ENCODE data around the gene P2RX1. TPM values are rescaled to one million over a fixed set of nuclear protein-coding genes. Genes with fewer than 3 reads are reported as not detected.
"Not testable (repeated sequence)": the region's sequence is repeated elsewhere in the genome, so short reads cannot be mapped to it uniquely, and the experiment has no call there.

The P2RX1 gene
- total RNA-seq, 1 donor = 31.6 TPM

GRCh38 chr17:3857261-3858105 is 58.8 kb downstream of the P2RX1 start:
- Histone ChIP-seq H3K27me3 (ENCODE audit: insufficient read depth, low read length) (no peaks in the 10 kb centered on the region), H3K9me3 (ENCODE audit: low read depth, low read length) (no peaks in the 10 kb centered on the region), H3K4me3 (ENCODE audit: low read length) (no peak overlapping the region), H3K4me1 (ENCODE audit: insufficient read depth, low read length) (no peaks in the 10 kb centered on the region)

GRCh38 chr17:3854204-3854603 is 62.1 kb downstream of the P2RX1 start:
- not testable (repeated sequence) for H3K27me3 ChIP-seq (ENCODE audit: insufficient read depth, low read length); H3K4me1 ChIP-seq (ENCODE audit: insufficient read depth, low read length); H3K9me3 ChIP-seq (ENCODE audit: low read depth, low read length); H3K4me3 ChIP-seq (ENCODE audit: low read length)

GRCh38 chr17:3852561-3852960 is 63.7 kb downstream of the P2RX1 start:
- Histone ChIP-seq H3K4me3 (ENCODE audit: low read length) (no peak overlapping the region), H3K9me3 (ENCODE audit: low read depth, low read length) (no peaks in the 10 kb centered on the region), H3K4me1 (ENCODE audit: insufficient read depth, low read length) (no peaks in the 10 kb centered on the region), H3K27me3 (ENCODE audit: insufficient read depth, low read length) (no peaks in the 10 kb centered on the region)

GRCh38 chr17:3851461-3852100 is 64.7 kb downstream of the P2RX1 start:
- H3K4me3 ChIP-seq (ENCODE audit: low read length) = no peak overlapping the region
- H3K4me1 ChIP-seq (ENCODE audit: insufficient read depth, low read length) = no peaks in the 10 kb centered on the region
- H3K27me3 ChIP-seq (ENCODE audit: insufficient read depth, low read length) = no peaks in the 10 kb centered on the region
- H3K9me3 ChIP-seq (ENCODE audit: low read depth, low read length) = no peaks in the 10 kb centered on the region

GRCh38 chr17:3848229-3848835 is 67.9 kb downstream of the P2RX1 start:
- Histone ChIP-seq H3K4me3 (ENCODE audit: low read length) (no peak overlapping the region), H3K27me3 (ENCODE audit: insufficient read depth, low read length) (no peaks in the 10 kb centered on the region), H3K9me3 (ENCODE audit: low read depth, low read length) (no peaks in the 10 kb centered on the region), H3K4me1 (ENCODE audit: insufficient read depth, low read length) (peaks cover 19% of the 10 kb centered on the region)

- peaks cover 19% of the 10 kb centered on the region for H3K4me1 ChIP-seq (ENCODE audit: insufficient read depth, low read length)
- no peaks in the 10 kb centered on the region for H3K27me3 ChIP-seq (ENCODE audit: insufficient read depth, low read length)
- H3K9me3 ChIP-seq (ENCODE audit: low read depth, low read length) = no peaks in the 10 kb centered on the region
- H3K4me3 ChIP-seq (ENCODE audit: low read length) = no peak overlapping the region
Measured at GRCh38 chr17:3847165-3847670, 69.0 kb downstream of the P2RX1 start.

Other genes with a start within 250 kb of the P2RX1 start
- 25.4 TPM for gene TAX1BP3, start 247.9 kb downstream of the P2RX1 start, total RNA-seq
- 15.5 TPM for gene EMC6, start 247.7 kb downstream of the P2RX1 start, total RNA-seq
- 15.6 TPM for gene P2RX5, start 220.3 kb downstream of the P2RX1 start, total RNA-seq
- 0.52 TPM for gene HASPIN, start 192.6 kb downstream of the P2RX1 start, total RNA-seq
- gene ITGAE, start 115.3 kb downstream of the P2RX1 start, total RNA-seq = 23.1 TPM
- gene NCBP3, start 70.2 kb downstream of the P2RX1 start, total RNA-seq = 24.1 TPM
- gene CAMKK1, start 23.4 kb downstream of the P2RX1 start, total RNA-seq = 5.4 TPM
- gene ATP2A3, start 48.0 kb upstream of the P2RX1 start, total RNA-seq = 76.6 TPM
- gene ZZEF1, start 226.6 kb upstream of the P2RX1 start, total RNA-seq = 77.1 TPM
- 4.5 TPM for gene CYB5D2, start 226.7 kb upstream of the P2RX1 start, total RNA-seq